HG02623 (cell line): ENCODE data around the gene IL36B.
"Not testable (repeated sequence)": the region's sequence is repeated elsewhere in the genome, so short reads cannot be mapped to it uniquely, and the experiment has no call there.

Source experiments
- ATAC-seq: cut with Tn5 transposase; IDR thresholded peaks from one replicate; pipeline ENCODE4 v1.9.1; 2021; ENCODE audit warnings: moderate library complexity; ENCODE audit not compliant: unreplicated experiment

The IL36B gene

DNA sequence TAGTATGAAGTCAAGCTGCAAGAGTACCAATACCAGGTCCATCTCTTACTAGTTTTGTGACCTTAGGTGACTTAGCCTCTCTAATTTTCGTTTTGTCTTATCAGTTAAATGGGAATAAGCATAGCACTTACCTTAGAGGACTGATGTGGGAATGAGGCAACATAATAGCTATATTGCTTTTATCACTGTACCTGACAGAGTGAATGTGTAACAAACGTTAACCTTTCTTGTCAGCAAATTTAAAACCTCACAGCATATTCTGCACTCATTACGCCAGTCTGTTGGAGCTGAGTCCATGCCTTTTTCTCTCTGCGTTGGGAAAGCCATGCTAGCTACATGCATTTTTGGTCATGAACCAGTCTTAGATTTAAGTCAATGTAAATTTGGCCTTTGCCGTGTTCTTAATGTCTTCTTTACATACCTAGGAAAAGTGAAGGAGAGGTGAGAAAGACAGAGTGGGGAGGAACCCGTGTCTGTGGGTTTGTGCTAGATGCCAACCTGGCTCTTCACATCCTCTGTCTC is at the start of gene IL36B:
Gene IL36B, minus strand, starts transcription at position 472 of the 522 bp plus-strand sequence.
- no peak for ATAC-seq

- no peak for ATAC-seq
These were observed 49.5 kb upstream of the IL36B start for GRCh38 chr2:113102133-113102532.

- no peak for ATAC-seq
These were observed 45.9 kb upstream of the IL36B start for GRCh38 chr2:113098532-113098931.

DNA sequence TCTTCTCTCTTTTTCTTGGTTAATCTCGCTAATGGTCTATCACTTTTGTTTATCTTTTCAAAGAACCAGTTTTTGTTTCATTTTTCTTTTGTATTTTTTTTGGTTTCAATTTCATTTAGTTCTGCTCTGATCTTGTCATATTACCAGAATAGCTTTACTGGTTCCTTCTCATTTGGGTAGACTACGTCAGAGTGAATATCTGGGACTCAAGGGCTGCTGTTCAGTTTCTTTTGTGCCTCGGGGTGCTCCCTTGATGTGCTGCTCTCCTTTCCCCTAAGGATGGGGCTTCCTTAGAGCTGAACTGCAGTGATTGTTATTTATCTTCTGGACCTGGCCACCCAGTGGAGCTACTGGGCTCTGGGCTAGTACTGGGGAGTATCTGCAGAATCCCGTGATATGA is 45.4 kb upstream of the IL36B start:
- ATAC-seq = no peak

GRCh38 chr2:113096842-113097618 is 44.4 kb upstream of the IL36B start:
- not testable (repeated sequence) for ATAC-seq

- ATAC-seq = not testable (repeated sequence)
These were observed 43.6 kb upstream of the IL36B start for GRCh38 chr2:113096306-113096705.

DNA sequence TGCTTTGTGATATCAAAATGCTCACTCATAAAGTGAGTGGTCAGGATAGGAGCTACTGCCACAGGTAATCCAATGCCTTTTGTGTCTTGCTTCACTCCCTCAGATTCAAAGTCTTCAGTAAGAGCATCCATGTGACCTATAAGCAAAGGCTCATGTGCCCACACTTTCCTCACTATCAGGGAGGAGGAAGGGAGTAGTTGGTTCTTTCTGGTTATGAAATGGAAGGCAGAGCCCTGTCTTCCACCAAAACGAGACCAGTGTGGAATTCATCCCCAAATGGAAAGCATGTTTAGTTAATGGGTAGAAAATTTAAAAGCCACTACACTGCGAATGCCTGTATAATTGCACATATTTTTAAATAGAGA is 40.9 kb upstream of the IL36B start:
- ATAC-seq = no peak

DNA sequence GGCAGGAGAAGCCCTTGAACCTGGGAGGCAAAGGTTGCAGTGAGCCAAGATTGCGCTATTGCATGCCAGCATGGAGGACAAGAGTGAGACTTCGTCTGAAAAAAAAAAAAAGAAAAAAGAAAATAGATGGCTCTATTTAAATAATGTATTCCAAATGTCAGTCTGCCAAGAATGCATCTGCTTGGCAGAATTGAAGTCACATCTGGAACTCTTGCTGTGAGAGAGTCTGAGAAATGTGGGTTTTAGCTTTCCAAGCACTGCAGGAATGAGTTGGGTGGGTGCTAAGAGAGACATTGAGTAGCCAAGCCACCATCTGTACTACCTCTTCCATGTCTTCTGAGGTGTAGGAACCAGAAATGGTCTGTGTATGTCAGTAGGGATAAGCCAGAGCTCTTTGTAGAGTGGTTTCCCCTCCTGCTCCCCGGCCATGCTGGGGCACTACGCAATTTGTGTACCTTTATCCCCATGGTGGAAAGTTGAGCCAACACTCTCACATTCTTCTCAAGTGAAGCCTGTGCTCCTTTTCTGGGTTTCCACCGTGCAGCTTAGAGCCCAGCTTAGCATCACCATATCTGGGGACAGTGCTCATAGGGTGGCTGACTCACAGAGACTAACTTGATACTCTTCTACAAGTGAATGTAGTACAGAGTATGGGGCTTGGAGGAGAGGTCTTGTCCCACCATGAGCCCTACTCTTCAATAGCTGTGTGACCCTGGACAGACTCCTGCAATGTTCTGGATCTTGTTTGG is 40.4 kb upstream of the IL36B start:
- no peak for ATAC-seq

DNA sequence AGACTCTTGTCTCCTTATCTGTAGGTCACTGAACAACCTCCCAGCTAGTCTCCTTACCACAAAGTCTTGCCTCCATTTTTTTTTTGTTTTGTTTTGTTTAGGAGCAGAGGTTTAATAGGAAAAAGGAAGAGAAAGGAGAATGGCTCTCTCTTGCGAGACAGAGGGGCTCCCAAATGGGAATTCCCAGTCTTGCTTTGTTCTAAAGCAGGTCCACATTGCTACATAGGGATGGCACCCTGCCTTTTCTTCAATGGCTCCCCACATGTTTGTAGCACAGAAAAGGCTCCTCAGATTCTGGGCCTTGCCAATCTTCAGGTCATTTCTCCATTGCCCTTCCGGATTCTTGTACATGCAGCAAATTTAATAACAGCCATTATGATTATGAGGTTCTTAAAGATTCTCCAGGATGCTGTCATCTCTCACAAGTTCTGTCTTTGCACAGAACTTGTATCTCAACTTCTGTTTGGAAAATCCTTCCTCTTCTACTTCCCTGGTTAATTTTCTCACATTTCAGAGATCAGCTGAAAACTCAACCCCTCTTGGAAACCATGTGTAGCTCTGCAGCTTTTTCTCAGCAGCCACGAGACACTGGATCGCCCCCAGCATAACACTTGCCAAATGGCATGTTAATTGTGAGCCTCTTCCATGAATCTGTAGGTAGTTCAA is 38.7 kb upstream of the IL36B start:
- ATAC-seq = no peak

- no peak for ATAC-seq
These were observed 37.2 kb upstream of the IL36B start for GRCh38 chr2:113089916-113090315.

GRCh38 chr2:113088213-113088992 is 35.7 kb upstream of the IL36B start:
- no peak for ATAC-seq

DNA sequence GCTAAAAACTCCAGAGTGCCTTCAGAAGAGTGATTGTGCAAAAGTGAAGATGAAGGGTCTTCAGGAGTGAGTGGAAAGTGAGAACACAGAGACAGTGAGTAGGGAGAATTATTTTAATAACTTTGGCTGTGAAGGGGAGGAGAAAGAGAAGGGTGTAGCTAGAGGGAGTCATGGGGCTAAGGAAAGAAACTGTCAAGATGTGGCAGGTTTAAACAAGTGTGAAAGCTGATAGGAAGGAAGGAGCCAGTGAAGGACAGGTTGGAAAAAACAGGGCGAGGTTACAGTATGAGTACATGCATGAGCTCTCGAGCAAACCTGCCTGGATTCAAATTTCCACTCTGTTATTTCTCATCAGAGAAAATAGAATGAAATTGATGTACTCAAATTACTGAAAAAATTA is 32.9 kb upstream of the IL36B start:
- no peak for ATAC-seq

DNA sequence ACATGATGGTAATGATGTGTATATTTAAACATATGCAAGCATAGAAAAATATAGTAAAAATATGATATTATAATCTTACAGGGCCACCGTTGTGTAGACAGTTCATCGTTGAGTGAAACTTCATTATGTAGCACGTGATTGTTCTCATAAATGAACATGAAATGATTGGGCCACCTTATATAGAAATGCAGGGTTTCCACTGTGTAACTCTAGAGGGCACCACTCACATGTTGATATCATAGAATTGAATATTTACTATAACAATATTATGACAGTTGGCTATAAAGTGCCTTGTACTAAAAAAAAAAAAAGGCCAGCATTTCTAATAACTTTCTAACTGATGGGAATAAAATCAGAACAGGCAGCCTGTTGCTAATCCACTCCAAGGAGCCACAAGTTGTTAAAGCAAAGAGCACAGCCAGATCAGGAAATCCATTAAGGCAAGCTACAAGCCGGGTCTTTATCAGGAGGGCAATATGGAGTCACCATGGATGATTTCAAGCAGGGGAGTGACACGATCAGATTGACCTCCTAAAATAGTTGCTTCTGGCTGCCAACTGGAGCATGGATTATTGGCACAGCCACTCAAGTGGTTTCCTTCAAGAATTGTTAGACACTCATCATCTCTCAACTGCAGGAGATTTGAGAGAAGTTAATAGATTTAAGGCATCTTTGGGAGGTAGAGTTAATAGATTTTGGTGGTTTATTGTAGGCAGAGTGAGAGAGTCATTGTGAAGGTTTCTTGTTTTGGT is 31.8 kb upstream of the IL36B start:
- ATAC-seq = no peak

DNA sequence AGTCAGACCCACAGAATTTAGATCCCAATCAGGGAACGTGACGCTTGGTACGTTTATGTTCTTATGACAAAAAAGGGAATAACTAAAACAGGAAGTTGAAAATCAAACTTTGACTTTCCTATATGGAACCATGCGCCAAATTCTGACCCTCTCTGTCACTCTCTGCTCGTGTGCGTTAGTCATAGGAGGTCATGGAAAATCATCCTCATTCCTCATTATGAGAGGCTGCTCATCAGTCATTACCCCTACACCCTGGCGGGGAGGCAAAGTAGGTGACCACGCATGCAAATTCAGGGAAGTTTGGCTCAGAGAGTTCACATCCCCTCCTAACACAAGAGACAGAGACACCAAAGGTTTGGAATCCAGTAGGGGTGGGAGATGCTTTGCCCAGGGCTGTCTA is 30.6 kb upstream of the IL36B start:
- no peak for ATAC-seq

DNA sequence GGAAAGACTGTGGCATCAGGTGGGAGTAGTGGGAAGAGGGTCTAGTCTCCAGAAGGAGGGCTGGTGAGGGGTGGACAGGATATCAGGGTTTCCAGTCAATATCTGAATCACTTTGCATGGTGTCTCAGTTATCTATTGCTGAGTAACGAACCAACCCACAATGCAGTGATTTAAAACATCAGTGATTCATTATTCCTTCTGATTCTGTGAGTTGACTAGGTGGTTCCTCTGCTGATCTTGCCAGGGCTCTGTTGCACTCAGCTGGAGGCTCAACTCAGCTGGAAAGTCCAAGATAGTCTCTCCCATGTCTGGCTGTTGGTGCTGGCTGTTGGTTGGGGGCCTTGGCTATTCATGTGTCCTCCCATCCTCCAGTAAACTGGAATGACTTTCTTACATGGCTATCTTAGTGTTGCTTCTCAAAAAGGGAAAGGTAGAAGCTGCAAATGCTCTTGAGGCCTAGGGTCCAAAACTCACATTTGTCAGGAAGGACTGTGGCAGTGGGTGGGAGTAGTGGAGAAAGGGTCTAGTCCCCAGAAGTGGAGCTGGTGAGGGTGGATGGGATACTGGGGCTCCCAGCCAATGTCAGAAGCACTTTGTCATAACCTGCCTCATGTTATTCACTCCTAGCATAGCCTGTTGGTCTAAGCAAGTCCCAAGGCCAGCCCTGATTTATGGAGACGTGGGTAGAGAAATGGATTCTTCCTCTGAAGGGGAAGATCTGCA is 29.0 kb upstream of the IL36B start:
- ATAC-seq = no peak

DNA sequence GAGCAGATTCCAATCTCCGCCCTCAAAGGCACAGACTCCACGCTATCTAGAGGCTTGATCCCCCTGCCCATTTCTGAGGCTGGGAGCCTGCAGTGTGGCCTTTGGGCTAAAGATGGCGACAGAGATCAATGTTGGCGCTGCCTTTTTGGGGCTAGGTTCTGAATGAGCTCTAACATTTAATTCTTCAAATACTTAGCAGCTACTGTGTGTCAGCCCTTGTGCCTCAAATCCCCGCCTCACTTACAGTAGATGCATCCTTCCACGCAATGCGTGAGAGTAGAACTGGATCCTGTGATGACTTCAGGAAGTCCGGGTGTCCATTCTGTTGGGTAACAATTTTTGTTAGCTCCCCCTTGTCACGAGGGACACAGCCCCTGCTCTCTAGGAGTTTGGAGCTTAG is 27.5 kb upstream of the IL36B start:
- ATAC-seq = no peak

- ATAC-seq = no peak
These were observed 26.5 kb upstream of the IL36B start for GRCh38 chr2:113079131-113079530.

GRCh38 chr2:113078350-113078839 is 25.7 kb upstream of the IL36B start:
- ATAC-seq = no peak

DNA sequence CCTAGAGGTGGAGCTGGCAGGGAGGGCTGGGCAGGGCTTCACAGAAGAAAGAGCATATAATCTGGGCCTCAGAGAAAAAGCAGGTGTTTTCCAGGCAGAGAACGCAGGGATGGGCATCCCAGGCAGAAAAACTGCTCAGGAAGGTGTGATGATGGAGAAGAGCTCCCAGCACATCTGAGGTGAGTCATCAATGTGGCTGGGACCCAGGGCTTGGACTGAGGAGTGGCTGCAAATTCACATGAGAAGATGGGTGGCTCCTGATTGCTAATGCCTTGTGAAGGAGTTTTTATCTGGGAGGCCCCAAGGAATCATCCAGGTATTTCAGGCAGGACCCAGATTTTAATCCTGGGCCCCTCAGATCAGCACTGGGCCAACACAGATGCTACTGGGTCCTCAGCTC is 25.3 kb upstream of the IL36B start:
- no peak for ATAC-seq
